Smooth muscle cell (in vitro differentiated cells): ENCODE measurements around the gene ARFGEF2. TPM values are rescaled to one million over a fixed set of nuclear protein-coding genes. Genes with fewer than 3 reads are reported as not detected.
A peak's percentile ranks its signal among the peaks of the same experiment; 100 is the strongest.

Experiments used
- DNase-seq: peaks from one replicate; lab custom pipeline; 2025; ENCODE audit not compliant: unreplicated experiment; lab: John Stamatoyannopoulos, UW
- H2AFZ ChIP-seq: fragments of 200-600 bp; sonication (generic); 2 replicates; pipeline ENCODE4 v1.6.0; 2016; ENCODE audit warnings: antibody characterized with exemption, low read depth, mild to moderate bottlenecking
- H3F3A ChIP-seq: fragments of 200-600 bp; sonication (generic); 2 replicates; pipeline ENCODE4 v1.6.0; 2017; ENCODE audit warnings: antibody characterized with exemption, low read depth
- H3K27ac ChIP-seq: fragments of 200-600 bp; sonication (generic); 2 replicates; pipeline ENCODE4 v1.5.1; 2016; ENCODE audit warnings: low read depth, mild to moderate bottlenecking
- H3K27me3 ChIP-seq: fragments of 200-600 bp; sonication (generic); 2 replicates; pipeline ENCODE4 v1.6.1; 2016; ENCODE audit warnings: low read depth, mild to moderate bottlenecking
- H3K36me3 ChIP-seq: fragments of 200-600 bp; sonication (generic); 2 replicates; pipeline ENCODE4 v1.5.1; 2016; ENCODE audit warnings: low read depth
- H3K4me1 ChIP-seq: fragments of 200-600 bp; sonication (generic); 2 replicates; pipeline ENCODE4 v1.5.1; 2016; ENCODE audit warnings: low read depth
- H3K4me2 ChIP-seq: fragments of 200-600 bp; sonication (generic); 2 replicates; pipeline ENCODE4 v1.6.0; 2016; ENCODE audit warnings: mild to moderate bottlenecking
- H3K4me3 ChIP-seq: fragments of 200-600 bp; sonication (generic); 2 replicates; pipeline ENCODE4 v1.5.1; 2016; ENCODE audit warnings: mild to moderate bottlenecking
- H3K79me2 ChIP-seq: fragments of 200-600 bp; sonication (generic); 2 replicates; pipeline ENCODE4 v1.6.0; 2016; ENCODE audit warnings: low read depth, mild to moderate bottlenecking
- H3K9ac ChIP-seq: fragments of 200-600 bp; sonication (generic); 2 replicates; pipeline ENCODE4 v1.6.0; 2016; ENCODE audit warnings: low read depth
- H3K9me3 ChIP-seq: fragments of 200-600 bp; sonication (generic); replicated peaks from 2 replicates; pipeline ENCODE4 v1.5.1; 2016; ENCODE audit warnings: low read depth
- H4K20me1 ChIP-seq: fragments of 200-600 bp; sonication (generic); 2 replicates; pipeline ENCODE4 v1.6.0; 2016; ENCODE audit warnings: low read depth
- WGBS: methylation state at CpG from one replicate; pipeline ENCODE4 v1.1.7; 2016; ENCODE audit warnings: low lambda C conversion rate; 5-methylcytosine and 5-hydroxymethylcytosine counted together
- polyA plus RNA-seq: library from polyadenylated mRNA; unstranded; fragments of >200 nt; fragmentation: Nextera tagmentation; extraction: Ambion mirVana; gene quantifications from 2 replicates; pipeline ENCODE4 v1.2.1, GENCODE V29; 2016
- total RNA-seq: library from RNA; depleted of rRNA; stranded (reverse); fragments of >200 nt; gene quantifications from 2 replicates; pipeline ENCODE4 v1.2.3, GENCODE V29; 2014
- TF ChIP-seq, protein P1 (sequence below): fragments of 200-600 bp; sonication (generic); IDR thresholded peaks from 2 replicates; pipeline ENCODE4 v1.5.1; 2017; ENCODE audit warnings: borderline replicate concordance, mild to moderate bottlenecking, antibody characterized with exemption; ENCODE audit not compliant: insufficient read depth, poor library complexity, severe bottlenecking

Gene ARFGEF2
- total and polyA plus RNA-seq, 2 experiments from 2014 or later: 6.5 to 29.6 TPM

DNA sequence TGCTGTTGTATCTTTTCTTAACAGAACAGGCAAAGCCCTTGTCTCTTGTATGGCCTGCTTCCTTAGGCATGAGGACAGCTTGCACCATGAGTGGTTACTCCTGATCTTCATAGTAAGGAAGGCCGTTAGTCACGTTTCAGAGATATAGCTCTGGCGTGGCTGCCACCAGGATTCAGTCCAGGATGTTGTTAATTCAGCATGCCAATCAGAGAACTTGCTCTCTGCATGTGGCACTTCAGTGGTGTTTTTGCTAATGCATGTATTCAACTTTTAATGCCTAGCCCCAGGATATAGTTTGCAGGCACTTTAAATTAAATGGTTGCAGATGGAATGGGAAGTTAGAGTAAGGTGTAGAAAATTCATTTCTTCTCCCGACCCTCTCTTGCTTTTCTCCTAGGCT lies 20.0 kb downstream of the ARFGEF2 start:
- TF ChIP-seq, protein P1, sequence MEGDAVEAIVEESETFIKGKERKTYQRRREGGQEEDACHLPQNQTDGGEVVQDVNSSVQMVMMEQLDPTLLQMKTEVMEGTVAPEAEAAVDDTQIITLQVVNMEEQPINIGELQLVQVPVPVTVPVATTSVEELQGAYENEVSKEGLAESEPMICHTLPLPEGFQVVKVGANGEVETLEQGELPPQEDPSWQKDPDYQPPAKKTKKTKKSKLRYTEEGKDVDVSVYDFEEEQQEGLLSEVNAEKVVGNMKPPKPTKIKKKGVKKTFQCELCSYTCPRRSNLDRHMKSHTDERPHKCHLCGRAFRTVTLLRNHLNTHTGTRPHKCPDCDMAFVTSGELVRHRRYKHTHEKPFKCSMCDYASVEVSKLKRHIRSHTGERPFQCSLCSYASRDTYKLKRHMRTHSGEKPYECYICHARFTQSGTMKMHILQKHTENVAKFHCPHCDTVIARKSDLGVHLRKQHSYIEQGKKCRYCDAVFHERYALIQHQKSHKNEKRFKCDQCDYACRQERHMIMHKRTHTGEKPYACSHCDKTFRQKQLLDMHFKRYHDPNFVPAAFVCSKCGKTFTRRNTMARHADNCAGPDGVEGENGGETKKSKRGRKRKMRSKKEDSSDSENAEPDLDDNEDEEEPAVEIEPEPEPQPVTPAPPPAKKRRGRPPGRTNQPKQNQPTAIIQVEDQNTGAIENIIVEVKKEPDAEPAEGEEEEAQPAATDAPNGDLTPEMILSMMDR: no peak
- Histone ChIP-seq H3K27ac (no peak overlapping the region), H3K4me2 (no peak overlapping the region), H3K79me2 (peaks cover 39% of the 10 kb centered on the region), H3F3A (no peaks in the 10 kb centered on the region), H2AFZ (no peak overlapping the region), H3K36me3 (peaks cover 8% of the 10 kb centered on the region), H3K4me3 (no peak overlapping the region), H3K27me3 (no peaks in the 10 kb centered on the region), H3K9ac (no peak overlapping the region), H3K9me3 (no peaks in the 10 kb centered on the region), H3K4me1 (no peaks in the 10 kb centered on the region), H4K20me1 (peaks cover 94% of the 10 kb centered on the region)
- WGBS: 81% methylated on average over 4 of the region's 4 CpGs
- no peak for DNase-seq

DNA sequence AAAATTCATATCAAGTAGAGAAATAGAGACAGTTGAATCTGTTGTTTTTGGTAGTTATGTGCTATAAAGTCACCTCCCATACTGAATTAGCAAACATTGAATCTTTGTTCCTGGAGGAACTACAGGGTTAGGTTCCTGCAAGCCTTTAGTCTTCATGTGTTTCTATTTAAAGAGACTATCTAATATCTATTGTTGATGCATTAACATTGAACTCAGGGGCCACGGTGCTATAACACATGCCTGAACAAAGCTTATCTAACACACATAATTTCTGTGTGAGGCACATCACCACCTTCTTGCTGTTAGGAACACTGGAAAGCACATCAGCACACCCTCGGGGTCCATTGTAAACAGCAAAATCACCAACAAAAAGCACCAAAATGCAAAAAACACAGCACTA lies 21.2 kb downstream of the ARFGEF2 start:
- 90% methylated on average over 2 of the region's 2 CpGs for WGBS
- H3K36me3 ChIP-seq: peaks cover 8% of the 10 kb centered on the region
- no peak overlapping the region for H3K4me3 ChIP-seq
- no peak for DNase-seq
- no peaks in the 10 kb centered on the region for H3K4me1 ChIP-seq
- H3K27ac ChIP-seq: no peak overlapping the region
- H3K79me2 ChIP-seq: peaks cover 47% of the 10 kb centered on the region
- H3K27me3 ChIP-seq: no peaks in the 10 kb centered on the region
- H3K9ac ChIP-seq: no peak overlapping the region
- H3F3A ChIP-seq: no peaks in the 10 kb centered on the region
- H4K20me1 ChIP-seq: peaks cover 91% of the 10 kb centered on the region
- TF ChIP-seq, protein P1: no peak
- H2AFZ ChIP-seq: no peak overlapping the region
- no peaks in the 10 kb centered on the region for H3K9me3 ChIP-seq
- H3K4me2 ChIP-seq: no peak overlapping the region

DNA sequence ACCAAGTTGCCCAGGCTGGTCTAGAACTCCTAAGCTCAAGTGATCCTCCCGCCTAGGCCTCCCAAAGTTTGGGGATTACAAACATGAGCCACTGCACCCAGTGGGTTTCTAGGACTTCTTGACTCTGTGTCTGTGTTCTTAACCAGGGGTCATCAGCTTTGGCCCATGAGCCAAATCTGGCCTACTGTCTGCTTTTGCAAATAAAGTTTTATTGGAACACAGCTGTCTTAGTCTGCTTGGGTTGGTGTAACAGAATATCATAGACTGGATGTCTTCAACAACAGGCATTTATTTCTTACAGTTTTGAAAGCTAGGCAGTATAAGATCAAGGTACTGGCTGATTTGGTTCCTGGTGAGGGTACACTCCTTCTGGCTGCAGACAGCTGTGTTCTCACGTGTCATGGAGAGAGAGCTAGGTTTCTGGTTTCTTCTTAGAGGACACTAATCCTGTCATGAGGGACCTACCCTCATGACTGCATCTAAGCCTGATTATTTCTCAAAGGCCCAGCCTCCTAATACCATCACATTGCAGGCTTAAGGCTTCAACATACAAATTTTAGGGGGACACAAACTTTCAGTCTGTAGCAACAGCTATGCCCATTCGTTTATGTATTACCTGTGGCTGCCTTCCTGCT lies 23.3 kb downstream of the ARFGEF2 start:
- TF ChIP-seq, protein P1: no peak
- Histone ChIP-seq H3K27me3 (no peaks in the 10 kb centered on the region), H3K4me1 (no peaks in the 10 kb centered on the region), H3K27ac (peak overlapping the region; percentile 71), H3K4me3 (no peak overlapping the region), H3K79me2 (peaks cover 30% of the 10 kb centered on the region), H3K4me2 (no peak overlapping the region), H4K20me1 (peaks cover 90% of the 10 kb centered on the region), H3K9ac (peak overlapping the region; percentile 21), H3K9me3 (no peaks in the 10 kb centered on the region), H2AFZ (no peak overlapping the region), H3K36me3 (peaks cover 8% of the 10 kb centered on the region), H3F3A (no peaks in the 10 kb centered on the region)
- no peak for DNase-seq
- WGBS: 83% methylated on average over 3 of the region's 3 CpGs
